ENCODE measurements around the gene CALM3. TPM values are rescaled to one million over a fixed set of nuclear protein-coding genes. Genes with fewer than 3 reads are reported as not detected.
"Not testable (repeated sequence)": the region's sequence is repeated elsewhere in the genome, so short reads cannot be mapped to it uniquely, and the experiment has no call there.

CALM3 gene
- total RNA-seq = 181 and 304 TPM in 2 replicates

- no peak for TF ChIP-seq CTCF (conservative IDR thresholded peaks at IDR 0.05; ENCODE audit: low read depth, low read length)
- peak within 1 kb of the TSS; percentile 100 for H3K4me3 ChIP-seq (ENCODE audit: low read depth, low read length)
- DNase-seq (ENCODE audit: low read depth) = no peak
Observed at GRCh38 chr19:46601318-46602224, at the start of gene CALM3. Gene CALM3 (plus strand): TSS chr19:46601330. CDS start chr19:46601435, 105 bp downstream.

- TF ChIP-seq CTCF (conservative IDR thresholded peaks at IDR 0.05; ENCODE audit: low read depth, low read length) = no peak
- no peak for DNase-seq (ENCODE audit: low read depth)
- no peak overlapping the region for H3K4me3 ChIP-seq (ENCODE audit: low read depth, low read length)
Observed at GRCh38 chr19:46552891-46553290, 48.2 kb upstream of the CALM3 start.

- DNase-seq (ENCODE audit: low read depth) = no peak
- TF ChIP-seq CTCF (conservative IDR thresholded peaks at IDR 0.05; ENCODE audit: low read depth, low read length) = no peak
- H3K4me3 ChIP-seq (ENCODE audit: low read depth, low read length) = no peak overlapping the region
Observed at GRCh38 chr19:46554161-46554560, 47.0 kb upstream of the CALM3 start.

- no peak for TF ChIP-seq CTCF (conservative IDR thresholded peaks at IDR 0.05; ENCODE audit: low read depth, low read length)
- H3K4me3 ChIP-seq (ENCODE audit: low read depth, low read length) = no peak overlapping the region
- no peak for DNase-seq (ENCODE audit: low read depth)
Observed at GRCh38 chr19:46555628-46556280, 45.4 kb upstream of the CALM3 start.

GRCh38 chr19:46556471-46556870 lies 44.7 kb upstream of the CALM3 start:
- DNase-seq (ENCODE audit: low read depth) = not testable (repeated sequence)

GRCh38 chr19:46559203-46559602 lies 41.9 kb upstream of the CALM3 start:
- TF ChIP-seq CTCF (conservative IDR thresholded peaks at IDR 0.05; ENCODE audit: low read depth, low read length) = no peak
- no peak for DNase-seq (ENCODE audit: low read depth)
- H3K4me3 ChIP-seq (ENCODE audit: low read depth, low read length) = no peak overlapping the region

More at GRCh38 chr19:46556471-46556870, 44.7 kb upstream of the CALM3 start:
- not testable (repeated sequence) for H3K4me3 ChIP-seq (ENCODE audit: low read depth, low read length)

GRCh38 chr19:46559675-46560074 lies 41.5 kb upstream of the CALM3 start:
- H3K4me3 ChIP-seq (ENCODE audit: low read depth, low read length); DNase-seq (ENCODE audit: low read depth): not testable (repeated sequence)

- H3K4me3 ChIP-seq (ENCODE audit: low read depth, low read length) = no peak overlapping the region
- no peak for TF ChIP-seq CTCF (conservative IDR thresholded peaks at IDR 0.05; ENCODE audit: low read depth, low read length)
- no peak for DNase-seq (ENCODE audit: low read depth)
Observed at GRCh38 chr19:46564701-46565100, 36.4 kb upstream of the CALM3 start.
